Measurements from ENCODE around the gene FHAD1.

FHAD1 gene

DNA sequence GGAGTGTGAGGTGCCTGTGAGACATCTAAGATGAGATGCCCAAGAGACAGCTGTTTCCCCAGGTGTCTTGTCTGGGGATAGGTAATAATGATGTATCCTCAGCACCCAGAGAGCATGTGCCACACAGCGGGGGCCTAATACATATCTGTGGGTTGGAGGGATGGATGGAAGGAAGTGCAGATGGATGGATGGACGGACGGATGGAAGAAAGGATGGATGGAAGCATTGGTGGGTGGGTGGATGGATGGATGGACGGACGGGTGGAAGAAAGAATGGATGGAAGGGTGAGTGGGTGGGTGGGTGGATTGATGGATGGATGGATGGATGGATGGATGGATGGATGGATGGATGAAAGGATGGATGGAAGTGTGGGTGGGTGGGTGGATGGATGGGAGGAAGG lies 84.2 kb downstream of the FHAD1 start:
- no peak for DNase-seq

DNA sequence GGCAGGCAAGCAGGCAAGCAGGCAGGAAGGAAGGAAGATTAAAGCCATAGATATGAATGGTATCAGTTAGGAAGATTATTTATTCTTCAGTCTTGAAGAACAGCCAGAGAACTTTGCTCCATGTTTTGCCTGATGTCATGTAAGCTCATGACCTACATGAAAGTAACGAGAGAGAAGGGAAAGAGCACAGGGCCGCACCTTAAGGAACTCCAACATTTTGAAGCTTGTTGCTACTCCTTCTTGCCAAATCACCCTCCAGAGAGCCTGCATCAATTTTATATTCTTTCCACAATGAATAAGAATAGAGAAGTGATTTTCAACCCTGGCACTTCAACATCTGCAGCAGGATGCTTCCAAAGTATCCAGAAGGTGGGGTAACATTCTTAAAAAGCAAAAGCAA lies 84.7 kb downstream of the FHAD1 start:
- no peak for DNase-seq

DNA sequence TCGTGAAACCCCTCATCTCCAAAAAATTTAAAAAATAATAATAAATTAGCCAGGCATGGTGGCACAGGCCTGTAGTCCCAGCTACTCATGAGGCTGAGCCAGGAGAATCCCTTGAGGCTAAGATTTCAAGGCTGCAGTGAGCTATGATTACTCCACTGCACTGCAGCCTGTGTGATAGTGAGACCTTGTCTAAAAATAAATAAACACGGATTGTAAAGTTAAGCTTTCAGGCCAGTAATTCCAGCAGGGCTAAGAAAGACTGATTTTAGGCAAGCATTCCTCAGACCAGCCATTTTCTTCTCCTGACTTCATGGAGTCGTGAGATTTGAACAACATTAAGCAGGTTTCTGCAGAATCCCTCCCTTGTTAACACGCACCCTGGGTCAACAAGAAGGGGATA lies 85.5 kb downstream of the FHAD1 start:
- DNase-seq: no peak

DNA sequence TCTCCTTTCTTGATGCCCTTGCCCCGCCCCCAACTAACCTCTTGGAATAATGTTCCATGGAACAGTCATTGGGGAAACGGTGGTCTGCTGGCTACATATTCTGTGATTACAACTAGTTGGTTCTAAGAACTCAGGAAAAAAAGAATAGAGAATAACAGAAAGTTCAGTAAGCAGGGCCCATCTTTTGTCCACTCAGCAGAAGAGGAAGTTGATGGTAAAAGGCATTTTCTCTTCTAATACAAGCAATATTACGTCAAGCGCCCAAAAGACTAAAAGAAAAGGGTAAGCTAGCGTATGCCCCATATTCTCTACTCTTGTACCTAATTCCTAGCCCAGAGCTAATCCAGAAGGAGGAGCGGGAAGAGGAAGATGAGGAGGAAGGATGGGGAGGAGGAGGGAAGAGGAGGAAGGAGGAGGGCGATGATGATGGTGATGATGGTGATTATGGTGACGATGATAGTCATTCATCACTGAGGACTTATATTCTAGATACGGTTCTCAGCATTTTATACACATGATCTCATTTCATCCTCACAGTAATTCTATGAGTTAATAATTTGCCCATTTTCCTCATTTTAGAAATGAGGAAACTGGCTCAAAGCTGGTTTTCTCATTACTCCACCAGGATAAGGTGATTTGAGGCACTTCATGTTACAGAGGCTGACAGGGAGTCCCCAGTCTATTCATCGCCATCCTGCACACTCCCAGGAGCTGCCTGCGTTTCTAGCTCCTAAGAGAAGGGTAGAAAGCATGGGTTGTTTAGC lies 86.1 kb downstream of the FHAD1 start:
- DNase-seq: no peak

DNA sequence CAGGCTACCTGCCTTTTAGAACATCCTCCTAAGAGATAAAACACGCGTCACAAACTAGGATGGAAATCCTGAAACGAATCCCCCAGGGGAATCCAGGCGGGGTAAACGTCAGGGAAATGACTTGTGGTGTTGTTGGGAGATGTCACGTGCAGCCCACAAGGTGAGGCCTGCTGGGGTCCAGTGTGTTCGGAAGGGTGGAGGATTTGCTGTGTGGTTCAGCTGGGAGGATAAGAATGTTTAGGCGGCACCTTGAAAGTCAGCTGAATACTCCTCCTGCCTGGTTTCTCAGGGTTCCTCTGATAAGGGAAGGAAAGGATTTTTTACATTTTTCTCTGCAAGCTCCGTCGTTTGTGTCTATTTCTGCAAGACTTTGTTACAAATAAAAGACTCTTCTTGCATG lies 88.0 kb downstream of the FHAD1 start:
- DNase-seq: no peak

DNA sequence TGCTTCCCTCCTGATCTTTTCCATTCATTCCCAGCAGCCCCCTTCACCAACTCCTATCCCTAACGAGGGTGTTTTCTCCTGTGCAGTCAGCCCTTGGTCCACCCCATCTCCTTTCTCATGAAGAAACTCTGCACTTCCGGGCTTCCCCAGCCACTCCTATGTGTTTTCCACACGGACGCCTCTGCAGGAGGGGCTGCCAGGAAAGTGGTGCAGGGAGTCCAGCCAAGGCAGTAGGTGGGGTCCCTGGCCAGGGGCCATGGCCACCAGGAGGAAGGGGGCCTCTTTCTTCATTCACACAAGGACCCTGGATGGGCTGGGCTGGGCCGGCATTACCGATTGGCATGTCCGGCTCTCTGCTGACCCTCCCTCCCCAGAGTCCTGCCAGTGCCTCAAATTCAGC lies 89.8 kb downstream of the FHAD1 start:
- DNase-seq: no peak

DNA sequence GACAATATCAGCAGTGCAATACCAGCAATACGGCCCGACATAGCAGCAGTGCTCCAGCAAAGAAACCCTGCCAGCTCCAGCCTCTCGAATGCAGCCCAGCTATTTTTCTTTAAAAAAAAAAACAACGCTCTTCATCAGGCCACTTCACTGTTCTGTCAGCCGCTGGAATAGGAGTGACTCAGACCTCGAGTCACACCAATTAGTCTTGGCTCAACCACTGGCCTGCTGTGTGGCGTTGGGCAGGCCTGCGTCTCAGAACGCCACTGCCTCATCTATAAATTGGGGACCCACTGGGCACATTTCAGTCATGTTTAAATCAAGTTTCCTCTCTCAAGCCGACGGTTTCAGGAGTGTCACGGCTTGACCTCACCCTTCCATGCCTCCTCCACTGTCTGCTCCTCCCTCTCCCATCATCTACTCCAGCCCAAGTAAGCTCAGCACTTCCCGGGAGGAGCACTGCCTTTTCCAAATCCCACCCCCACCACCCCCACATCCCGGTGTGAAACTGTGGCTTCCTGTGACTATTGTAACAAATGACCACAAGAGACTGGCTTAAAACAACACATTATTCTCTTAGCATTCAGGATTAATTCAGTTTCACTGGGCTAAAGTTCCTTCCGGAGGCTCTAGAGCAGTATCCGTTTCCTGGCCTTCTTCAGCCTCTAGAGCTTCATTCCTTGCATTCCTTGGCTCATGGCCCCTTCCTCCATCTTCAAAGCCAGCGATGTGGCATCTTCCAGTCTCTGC lies 90.8 kb downstream of the FHAD1 start:
- no peak for DNase-seq

DNA sequence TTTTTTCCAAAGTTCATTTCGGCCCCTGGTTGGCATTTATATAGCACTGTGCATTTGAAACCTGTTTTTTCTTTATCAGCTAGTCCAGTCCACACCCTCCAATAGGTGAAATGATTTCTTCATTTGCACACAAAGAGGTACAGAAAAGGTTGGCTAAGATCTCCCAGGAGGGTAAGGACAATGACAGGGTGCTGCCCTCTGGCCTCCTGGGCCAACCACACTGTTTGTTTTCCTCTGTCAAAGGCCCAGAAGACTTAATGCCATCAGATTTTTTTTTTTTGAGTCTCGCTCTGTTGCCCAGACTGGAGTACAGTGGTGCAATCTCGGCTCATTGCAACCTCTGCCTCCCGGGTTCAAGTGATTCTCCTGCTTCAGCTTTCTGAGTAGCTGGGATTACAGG lies 92.5 kb downstream of the FHAD1 start:
- DNase-seq: no peak

DNA sequence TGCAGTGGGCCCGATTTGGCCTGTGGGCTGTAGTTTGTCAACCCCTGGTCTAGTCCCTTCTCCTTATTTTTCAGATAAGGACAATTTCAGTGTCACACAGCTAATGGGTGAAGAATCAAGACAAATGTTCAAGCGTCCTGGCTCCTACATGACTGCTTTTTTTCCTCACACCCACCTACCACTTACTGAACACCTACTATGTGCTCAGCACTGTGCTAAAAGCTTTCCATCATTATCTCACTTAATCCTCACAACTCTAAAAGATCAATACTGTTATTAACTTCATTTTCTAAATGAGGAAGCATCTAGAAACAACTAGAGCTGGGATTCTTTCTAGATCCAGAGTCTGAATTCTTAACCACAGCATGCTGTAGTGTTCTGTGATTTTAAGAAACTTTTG lies 94.2 kb downstream of the FHAD1 start:
- no peak for DNase-seq

DNA sequence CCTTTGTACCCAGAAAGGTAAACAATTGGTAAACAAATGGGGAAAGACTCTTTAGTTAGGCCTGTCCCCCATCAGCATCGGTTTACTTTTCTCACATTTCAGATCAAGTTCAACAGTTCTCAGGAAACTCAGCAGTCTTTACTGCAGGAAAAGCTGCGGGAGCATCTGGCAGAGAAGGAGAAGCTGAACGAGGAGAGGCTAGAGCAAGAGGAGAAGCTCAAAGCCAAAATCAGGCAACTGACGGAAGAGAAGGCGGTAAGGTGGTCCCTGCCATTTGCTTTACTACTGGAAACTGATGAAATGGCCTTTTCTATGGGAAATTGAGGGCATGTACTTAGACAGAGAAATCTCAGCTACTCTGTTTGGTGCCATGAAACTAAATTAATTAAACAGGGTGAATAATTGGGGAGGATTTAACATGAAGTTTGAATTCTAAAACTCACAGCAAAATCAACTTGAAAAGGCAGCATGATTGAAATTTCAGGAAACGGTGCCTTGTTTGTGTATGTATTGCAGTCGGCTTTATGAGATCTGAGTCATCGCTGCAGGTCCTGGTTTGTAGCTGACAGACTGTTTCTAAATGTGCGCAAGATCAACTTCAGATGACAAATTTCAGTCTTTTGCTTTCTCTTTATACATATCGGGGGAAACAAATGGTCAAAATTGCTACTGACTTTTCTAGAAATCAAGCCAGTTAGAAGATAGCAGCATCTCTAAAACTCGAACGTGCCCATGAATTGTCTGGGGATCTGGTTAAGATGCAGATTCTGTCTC lies 94.8 kb downstream of the FHAD1 start:
- DNase-seq: no peak

DNA sequence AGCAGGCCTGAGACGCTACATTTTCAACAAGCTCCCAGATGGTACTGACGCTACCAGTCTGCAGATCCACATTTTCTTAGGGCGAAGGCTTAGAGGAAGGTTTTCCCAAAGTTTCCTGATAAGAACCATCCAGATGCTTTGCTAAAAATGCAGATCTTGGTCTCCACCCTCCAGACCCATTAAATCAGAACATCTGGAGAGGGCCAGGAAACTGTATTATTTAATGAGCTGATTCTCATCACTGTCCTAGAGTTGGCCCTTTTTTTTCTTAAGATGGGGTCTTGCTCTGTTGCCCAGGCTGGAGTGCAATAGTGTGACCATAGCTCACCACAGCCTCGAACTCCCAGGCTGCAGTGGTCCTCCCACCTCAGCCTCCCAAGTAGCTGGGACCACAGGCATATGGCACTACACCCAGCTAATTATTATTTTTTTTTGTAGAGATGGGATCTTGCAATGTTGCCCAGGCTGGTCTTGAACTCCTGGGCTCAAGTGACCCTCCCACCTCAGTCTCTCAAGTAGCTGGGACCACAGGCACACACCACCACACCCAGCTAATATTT lies 95.5 kb downstream of the FHAD1 start:
- no peak for DNase-seq

DNA sequence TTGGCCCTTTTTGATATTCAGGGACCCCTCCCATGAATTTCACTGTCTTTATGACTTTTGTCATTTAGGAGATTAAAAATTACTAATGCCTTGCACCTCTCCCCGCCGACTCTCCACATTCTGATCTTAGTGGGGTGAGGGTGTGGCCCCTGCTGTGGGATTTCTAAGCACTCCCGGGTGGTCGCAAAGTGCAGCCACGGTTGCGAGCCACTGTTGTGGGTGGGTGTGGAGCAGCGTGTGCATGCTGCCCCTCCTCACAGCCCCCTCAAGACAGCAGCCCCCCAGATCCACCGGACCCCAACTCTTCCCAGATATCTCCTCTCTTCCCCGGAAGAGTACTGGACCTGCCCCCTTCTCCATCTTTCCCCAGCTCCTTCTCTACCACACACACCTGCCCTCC lies 96.1 kb downstream of the FHAD1 start:
- no peak for DNase-seq

DNA sequence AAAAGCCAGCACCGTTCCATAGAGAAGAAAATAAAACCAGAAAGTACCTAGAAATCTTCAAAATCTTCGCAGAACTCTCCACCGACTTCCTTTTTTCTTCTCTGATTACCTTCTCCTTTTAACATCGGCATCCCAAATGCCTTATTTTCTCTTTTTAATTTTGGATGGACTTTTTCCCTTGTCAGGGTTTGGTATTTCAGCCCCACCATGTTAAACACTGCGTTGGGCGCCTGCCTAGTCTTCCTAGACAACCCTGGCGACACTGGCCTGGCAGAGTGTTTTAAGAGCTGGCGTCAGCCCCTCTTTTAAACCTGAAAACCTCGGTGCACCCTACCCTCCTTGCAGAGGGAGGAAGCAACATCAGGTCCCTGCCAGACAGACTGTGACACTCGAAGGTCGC lies 96.7 kb downstream of the FHAD1 start:
- no peak for DNase-seq

DNA sequence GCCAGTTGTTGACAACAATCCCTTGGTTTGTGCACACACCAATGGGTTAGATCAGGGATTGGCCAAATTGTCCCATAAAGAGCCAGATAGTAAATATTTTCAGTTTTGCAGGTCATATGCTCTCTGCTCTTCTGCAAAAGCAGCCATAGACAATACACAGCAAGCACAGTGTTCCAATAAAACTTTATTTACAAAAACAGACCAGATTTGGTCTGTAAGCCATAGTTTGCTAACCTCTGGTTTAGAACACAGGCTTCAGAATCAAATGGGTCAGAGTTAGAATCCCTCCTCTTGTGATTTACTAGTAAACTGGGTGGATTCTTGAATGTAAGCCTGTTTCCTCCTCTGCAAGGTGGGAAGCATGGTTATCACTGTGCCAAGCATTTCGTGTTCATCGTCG lies 97.4 kb downstream of the FHAD1 start:
- DNase-seq: no peak

DNA sequence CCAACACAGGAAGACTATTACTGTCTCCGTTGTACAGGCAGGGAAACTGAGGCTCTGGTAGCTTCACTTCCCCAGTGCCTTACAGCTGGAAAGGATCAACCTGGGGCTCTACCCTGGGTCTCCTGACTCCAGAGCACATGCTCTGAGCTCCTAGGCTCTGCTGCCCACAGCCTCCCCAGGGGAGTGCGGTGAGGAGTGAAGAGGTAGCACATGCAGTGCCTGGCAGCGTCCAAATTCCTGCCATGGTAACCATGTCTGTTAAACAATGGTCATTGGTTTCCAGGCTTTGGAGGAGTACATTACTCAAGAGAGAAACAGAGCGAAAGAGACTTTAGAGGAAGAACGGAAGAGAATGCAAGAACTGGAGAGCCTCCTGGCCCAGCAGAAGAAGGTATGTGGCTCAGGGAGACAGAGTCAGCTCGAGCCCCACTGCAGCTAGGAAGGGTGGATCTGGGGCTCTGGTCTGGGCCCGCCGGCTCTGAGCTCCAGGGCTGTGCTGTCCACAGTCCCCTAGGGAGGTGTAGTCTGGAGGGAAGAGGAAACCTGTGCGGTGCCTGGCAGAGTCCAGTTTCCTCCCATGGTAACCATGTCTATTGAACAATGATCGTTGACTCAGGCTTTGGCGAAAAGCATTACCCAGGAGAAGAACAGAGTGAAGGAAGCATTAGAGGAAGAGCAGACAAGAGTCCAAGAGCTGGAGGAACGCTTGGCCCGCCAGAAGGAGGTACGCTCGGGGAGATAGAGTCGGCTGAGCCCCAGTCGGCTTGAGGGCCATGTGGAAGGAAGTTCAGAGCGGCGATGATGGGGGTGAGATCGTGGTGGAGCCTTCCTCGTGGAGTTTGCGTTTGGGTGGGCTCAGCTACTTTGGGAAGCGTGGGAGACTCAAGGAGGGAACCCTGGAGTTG lies 98.0 kb downstream of the FHAD1 start:
- DNase-seq: no peak

DNA sequence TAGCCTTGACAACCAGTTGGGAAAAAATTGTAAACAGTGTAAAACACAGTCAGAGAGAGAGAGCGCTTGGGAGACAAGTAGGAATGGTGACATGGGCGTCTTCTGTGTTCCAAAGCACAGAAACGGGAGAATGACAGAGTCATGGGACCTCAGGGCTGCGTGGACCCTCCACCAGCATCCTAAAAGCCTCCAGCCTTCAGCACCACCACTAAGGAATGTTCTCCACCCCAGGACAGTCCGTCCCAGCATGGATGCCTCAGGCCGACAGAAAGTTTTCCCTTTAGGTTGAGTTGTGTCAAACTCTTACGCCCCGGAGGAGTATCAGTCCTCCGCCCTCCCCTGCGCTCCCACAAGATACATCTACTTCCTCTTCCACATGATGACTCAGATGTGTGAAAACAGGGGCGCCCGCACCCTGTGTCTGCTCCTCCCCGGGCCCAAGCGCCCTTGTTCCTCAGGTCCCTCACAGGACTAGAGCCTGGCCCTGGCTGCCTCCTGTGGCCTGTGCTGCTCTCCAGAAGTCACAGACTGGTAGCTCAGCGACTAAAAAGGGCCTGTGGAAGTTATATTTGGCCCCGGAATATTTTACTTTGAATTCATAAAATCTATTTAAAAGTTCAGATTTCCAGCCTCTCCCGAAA lies 98.8 kb downstream of the FHAD1 start:
- DNase-seq: no peak

DNA sequence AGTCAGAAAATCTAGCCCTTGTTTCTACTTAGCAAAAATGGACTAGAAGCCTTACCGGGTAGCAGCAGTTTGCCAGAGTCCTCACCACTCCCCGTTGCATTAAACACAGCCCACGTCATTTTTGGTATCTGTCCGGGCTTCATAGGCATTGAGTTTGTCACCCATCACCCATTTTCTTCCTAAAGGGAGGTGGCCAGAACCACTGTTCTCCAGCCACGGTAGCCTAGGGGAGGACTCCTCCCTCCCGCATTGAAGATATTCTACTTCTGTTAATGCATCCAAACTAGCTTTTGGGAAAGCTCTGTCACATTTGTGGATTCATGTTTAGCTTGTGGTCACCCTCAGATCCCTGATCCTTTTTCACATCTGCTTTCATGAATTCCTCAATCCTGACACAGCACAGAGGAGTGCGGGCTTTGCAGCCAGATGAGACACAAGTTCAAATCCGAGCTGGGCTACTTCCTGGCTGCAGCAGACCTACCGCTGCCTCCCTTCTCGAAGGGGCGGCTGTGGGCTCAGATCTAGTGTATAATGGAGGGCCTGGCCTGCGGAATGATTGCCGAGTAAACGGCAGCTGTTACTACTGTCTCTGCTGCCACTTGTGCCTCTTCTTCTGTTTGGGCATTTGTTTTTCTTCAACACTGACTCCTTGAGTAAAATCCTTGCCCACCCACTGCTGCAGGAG lies 99.5 kb downstream of the FHAD1 start:
- DNase-seq: no peak

DNA sequence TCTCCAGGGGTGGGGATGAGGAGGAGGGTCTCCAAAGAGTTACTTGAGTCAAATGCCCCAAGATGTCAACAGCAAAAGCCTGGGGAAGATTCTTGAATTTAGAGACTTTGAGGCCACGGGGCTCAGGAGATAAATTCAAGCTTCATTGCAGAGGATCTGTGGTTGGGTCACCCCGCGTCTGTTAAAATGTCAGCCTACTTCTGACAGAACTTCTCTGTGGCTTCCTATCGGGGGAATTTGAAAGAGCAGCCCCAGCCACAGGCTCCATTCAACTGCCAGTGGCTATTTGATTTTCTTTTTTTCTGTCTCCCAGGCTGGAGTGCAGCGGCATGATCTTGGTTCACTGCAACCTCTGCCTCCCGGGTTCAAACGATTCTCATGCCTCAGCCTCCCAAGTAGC lies 100.2 kb downstream of the FHAD1 start:
- no peak for DNase-seq

DNA sequence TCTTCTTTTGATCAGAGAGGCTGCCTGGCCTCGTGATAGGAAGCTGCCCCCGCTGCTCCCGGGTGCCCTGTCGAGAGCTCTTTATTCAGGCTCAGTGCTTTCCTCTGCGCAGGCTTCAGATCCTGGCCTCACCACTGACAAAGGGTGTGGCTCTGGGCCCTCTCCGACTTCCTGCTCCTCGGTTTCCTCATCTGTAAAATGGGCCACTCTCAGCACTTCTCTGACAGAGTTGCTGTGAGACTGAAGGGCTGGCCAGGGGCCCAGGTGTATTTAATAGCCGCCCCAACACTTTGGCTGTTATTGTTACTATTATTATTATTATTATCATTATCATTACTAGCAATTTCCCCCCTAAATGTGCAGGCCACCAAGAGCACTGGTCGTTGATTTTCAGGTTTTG lies 101.6 kb downstream of the FHAD1 start:
- no peak for DNase-seq

DNA sequence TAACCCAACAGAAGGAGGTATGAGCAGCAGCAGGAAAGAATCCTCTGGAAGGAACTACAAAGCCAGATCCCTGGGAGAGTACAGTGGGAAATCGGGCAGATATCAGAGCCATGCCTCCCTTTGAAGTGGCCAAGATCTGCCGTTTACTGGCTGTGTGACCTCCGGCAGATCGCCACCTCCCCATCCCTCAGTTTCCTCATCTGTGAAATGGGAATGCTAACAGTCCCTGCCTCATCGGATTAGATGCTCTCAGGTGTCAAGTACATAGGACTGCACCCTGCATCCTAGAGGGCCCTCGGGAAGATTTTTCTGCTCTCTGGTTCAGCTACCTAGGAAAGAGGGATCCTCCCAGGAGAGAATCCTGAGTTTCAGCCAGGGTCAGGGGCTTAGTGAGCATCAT lies 102.1 kb downstream of the FHAD1 start:
- no peak for DNase-seq

DNA sequence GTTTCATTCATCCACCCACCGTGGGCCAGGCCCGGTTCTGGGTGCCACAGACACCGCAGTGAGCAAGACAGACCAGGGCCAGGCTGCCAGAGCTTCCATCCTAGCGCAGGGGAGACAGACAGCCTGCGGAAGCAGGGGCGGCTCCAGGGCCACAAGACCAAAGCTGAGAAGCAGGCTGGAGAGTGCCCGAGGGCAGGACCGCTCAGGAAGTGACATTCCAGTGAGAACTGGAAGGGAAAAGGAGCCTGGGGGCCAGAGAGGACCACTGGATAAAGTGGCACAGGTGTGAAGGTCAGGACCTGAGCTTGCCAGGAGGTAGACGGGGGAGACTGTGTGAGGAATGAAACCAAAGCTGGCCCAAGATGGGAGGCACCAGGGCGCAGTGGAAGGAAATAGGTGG lies 103.1 kb downstream of the FHAD1 start:
- DNase-seq: no peak

Data from 8988T (cell line).